ENCODE data around the gene AKAP12.

The AKAP12 gene

GRCh38 chr6:151357758-151358436 is 118.1 kb downstream of the AKAP12 start:
- H3K36me3 ChIP-seq: peaks cover 6% of the 10 kb centered on the region
- DNase-seq: no peak
- H3K9me3 ChIP-seq (ENCODE audit: severe bottlenecking): no peaks in the 10 kb centered on the region
- TF ChIP-seq CTCF (IDR thresholded peaks at IDR 0.05; ENCODE audit: low read depth, low read length): no peak
- H3K27ac ChIP-seq: no peak overlapping the region
- H3K27me3 ChIP-seq (ENCODE audit: insufficient read depth, low read depth, severe bottlenecking): no peaks in the 10 kb centered on the region
- H3K4me3 ChIP-seq (ENCODE audit: low read depth, low read length): no peak overlapping the region

GRCh38 chr6:151358475-151358874 is 118.7 kb downstream of the AKAP12 start:
- no peak for TF ChIP-seq CTCF (IDR thresholded peaks at IDR 0.05; ENCODE audit: low read depth, low read length)
- Histone ChIP-seq H3K27ac (no peak overlapping the region), H3K9me3 (ENCODE audit: severe bottlenecking) (no peaks in the 10 kb centered on the region), H3K27me3 (ENCODE audit: insufficient read depth, low read depth, severe bottlenecking) (no peaks in the 10 kb centered on the region), H3K4me3 (ENCODE audit: low read depth, low read length) (no peak overlapping the region), H3K36me3 (peaks cover 6% of the 10 kb centered on the region)
- no peak for DNase-seq

GRCh38 chr6:151359486-151359885 is 119.7 kb downstream of the AKAP12 start:
- DNase-seq: no peak
- H3K4me3 ChIP-seq (ENCODE audit: low read depth, low read length): no peak overlapping the region
- H3K27ac ChIP-seq: no peak overlapping the region
- peaks cover 6% of the 10 kb centered on the region for H3K36me3 ChIP-seq
- H3K9me3 ChIP-seq (ENCODE audit: severe bottlenecking): no peaks in the 10 kb centered on the region
- no peaks in the 10 kb centered on the region for H3K27me3 ChIP-seq (ENCODE audit: insufficient read depth, low read depth, severe bottlenecking)
- no peak for TF ChIP-seq CTCF (IDR thresholded peaks at IDR 0.05; ENCODE audit: low read depth, low read length)

- Histone ChIP-seq H3K27me3 (ENCODE audit: insufficient read depth, low read depth, severe bottlenecking) (no peaks in the 10 kb centered on the region), H3K27ac (no peak overlapping the region), H3K4me3 (ENCODE audit: low read depth, low read length) (no peak overlapping the region), H3K9me3 (ENCODE audit: severe bottlenecking) (no peaks in the 10 kb centered on the region), H3K36me3 (peaks cover 34% of the 10 kb centered on the region)
- DNase-seq: no peak
- TF ChIP-seq CTCF (IDR thresholded peaks at IDR 0.05; ENCODE audit: low read depth, low read length): no peak
Observed at GRCh38 chr6:151365233-151365632, 125.5 kb downstream of the AKAP12 start.

- Histone ChIP-seq H3K9me3 (ENCODE audit: severe bottlenecking) (no peaks in the 10 kb centered on the region), H3K36me3 (peaks cover 34% of the 10 kb centered on the region), H3K27me3 (ENCODE audit: insufficient read depth, low read depth, severe bottlenecking) (no peaks in the 10 kb centered on the region), H3K4me3 (ENCODE audit: low read depth, low read length) (no peak overlapping the region), H3K27ac (no peak overlapping the region)
- DNase-seq: no peak
- no peak for TF ChIP-seq CTCF (IDR thresholded peaks at IDR 0.05; ENCODE audit: low read depth, low read length)
Observed at GRCh38 chr6:151370509-151371078, 130.8 kb downstream of the AKAP12 start.

GRCh38 chr6:151372164-151372563 is 132.4 kb downstream of the AKAP12 start:
- Histone ChIP-seq H3K4me3 (ENCODE audit: low read depth, low read length) (no peak overlapping the region), H3K27me3 (ENCODE audit: insufficient read depth, low read depth, severe bottlenecking) (no peaks in the 10 kb centered on the region), H3K36me3 (peaks cover 22% of the 10 kb centered on the region), H3K9me3 (ENCODE audit: severe bottlenecking) (no peaks in the 10 kb centered on the region), H3K27ac (no peak overlapping the region)
- no peak for TF ChIP-seq CTCF (IDR thresholded peaks at IDR 0.05; ENCODE audit: low read depth, low read length)
- no peak for DNase-seq

Measured in WERI-Rb-1 (cell line).